SK-MEL-5 (cell line): Measurements from ENCODE around the gene CSNK2A1. TPM values are rescaled to one million over a fixed set of nuclear protein-coding genes. Genes with fewer than 3 reads are reported as not detected.
"Not testable (repeated sequence)": the region's sequence is repeated elsewhere in the genome, so short reads cannot be mapped to it uniquely, and the experiment has no call there.

Experiments used
- DNase-seq: peaks from one replicate; pipeline ENCODE4 v3.0.0-alpha.2; 2016; ENCODE audit warnings: low read depth, low spot score
- in situ Hi-C: cut with HindIII; loops from 2 replicates; pipeline ENCODE4 v1.10.0; 2016; ENCODE audit warnings: low sequenced_read_pairs, high pct_unique_total_duplicates, low pct_unique_long_range_greater_than_20kb
- polyA plus RNA-seq, 2 experiments: library from polyadenylated mRNA; depleted of rRNA; stranded (reverse); fragments of >200 nt; gene quantifications; 2 replicates each; pipeline ENCODE4 v1.2.3, GENCODE V29; 2015
- total RNA-seq: library from RNA; depleted of rRNA; stranded (reverse); fragments of >200 nt; shearing (Covaris generic); gene quantifications from 2 replicates; pipeline ENCODE4 v1.2.3, GENCODE V29; 2014; rRNA removed

Gene CSNK2A1
- total RNA-seq: 168 and 179 TPM in 2 replicates
- 157 and 159 TPM in 2 replicates for polyA plus RNA-seq (2015; cell fraction: cytosol; rRNA removed)
- polyA plus RNA-seq (2015; cell fraction: nucleus; rRNA removed): 78.6 and 79.7 TPM in 2 replicates

GRCh38 chr20:543369-544152 is at the start of gene CSNK2A1:
Gene CSNK2A1 (minus strand): TSS chr20:543790. CDS start chr20:508551, 35,239 bp downstream.
- in situ Hi-C loops: no loop called here
- DNase-seq: peak; percentile 96

DNA sequence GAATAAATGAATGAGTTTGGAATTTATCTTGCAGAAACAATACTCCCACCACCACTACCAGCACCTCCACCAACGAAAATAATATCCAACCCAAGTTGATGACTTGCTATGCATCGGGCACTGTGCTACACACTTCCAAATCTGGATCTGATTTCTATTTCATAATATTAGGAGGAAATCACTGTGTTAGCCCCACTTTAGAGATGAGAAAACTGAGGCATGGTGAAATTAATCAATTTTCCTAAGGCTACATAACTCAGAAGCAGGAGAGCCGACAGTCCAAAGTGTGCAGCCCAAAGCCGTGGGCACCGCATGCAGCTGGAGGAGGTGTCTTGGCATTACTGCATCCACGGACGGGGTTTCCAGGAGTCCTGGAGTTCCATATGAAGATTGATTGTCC is 48.9 kb upstream of the CSNK2A1 start:
- in situ Hi-C loops: no loop called here
- no peak for DNase-seq

GRCh38 chr20:591941-592340 is 48.4 kb upstream of the CSNK2A1 start:
- DNase-seq: no peak
- in situ Hi-C loops: no loop called here

DNA sequence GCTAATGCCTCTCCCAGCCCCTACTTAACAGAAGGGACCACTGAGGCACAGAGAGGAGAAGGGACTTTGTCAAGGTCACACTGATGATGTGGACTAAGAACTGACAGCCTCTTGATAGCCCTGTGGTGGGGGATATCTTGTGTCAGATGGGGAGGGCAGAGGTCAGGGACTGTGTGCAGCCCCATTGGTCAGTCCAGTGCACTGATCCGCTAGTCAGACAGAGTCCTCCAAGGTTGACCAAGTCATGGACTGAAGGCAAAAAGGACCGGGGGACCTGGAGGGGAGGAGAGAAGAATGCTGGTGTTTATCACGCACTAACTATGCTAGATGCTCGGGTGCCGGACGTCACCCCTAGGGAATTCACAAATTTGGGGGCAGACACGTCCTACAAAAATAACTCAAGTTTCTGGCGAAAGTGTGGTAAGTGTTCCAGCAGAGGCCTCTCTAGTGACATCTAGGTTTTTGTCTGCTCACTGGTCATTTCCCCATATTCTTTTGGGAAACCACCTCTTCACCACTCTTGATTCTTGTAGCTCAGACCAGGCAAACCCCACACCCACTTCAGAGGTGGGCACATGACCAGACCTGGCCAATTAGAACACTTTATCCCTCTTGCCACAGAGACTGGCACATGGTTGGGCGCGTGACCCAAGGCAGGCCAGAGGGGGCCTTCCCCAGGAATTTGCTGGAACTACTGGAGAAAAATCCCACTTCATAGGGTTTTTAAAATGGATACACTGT is 45.5 kb upstream of the CSNK2A1 start:
- peak; percentile 45 for DNase-seq
- in situ Hi-C loops: no loop called here

- DNase-seq: no peak
- in situ Hi-C loops: no loop called here
Measured at GRCh38 chr20:588476-588875, 44.9 kb upstream of the CSNK2A1 start.

- in situ Hi-C loops: no loop called here
- DNase-seq: no peak
Measured at GRCh38 chr20:584971-585301, 41.3 kb upstream of the CSNK2A1 start.

GRCh38 chr20:584161-584970 is 40.8 kb upstream of the CSNK2A1 start:
- DNase-seq: peak; percentile 28
- in situ Hi-C loops: no loop called here

DNA sequence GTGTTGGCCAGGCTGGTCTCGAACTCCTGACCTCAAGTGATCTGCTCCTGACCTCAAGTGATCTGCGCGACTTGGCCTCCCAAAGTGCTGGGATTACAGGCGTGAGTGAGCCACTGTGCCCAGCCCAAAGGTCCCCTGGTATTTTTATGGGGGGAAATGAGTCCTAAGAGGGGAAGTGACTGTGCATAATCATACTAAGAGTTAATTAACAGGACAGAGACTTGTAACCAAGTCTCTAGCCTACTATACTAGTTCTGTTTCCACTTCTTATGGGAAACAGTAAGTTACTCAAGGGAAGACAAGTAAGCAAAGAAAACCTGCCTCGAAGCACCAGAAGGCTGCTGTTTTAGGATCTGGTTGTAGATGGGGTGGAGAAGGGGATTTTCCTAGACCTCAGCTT is 38.6 kb upstream of the CSNK2A1 start:
- DNase-seq: no peak
- in situ Hi-C loops: no loop called here

- in situ Hi-C loops, DNase-seq: not testable (repeated sequence)
Measured at GRCh38 chr20:578940-579690, 35.5 kb upstream of the CSNK2A1 start.

DNA sequence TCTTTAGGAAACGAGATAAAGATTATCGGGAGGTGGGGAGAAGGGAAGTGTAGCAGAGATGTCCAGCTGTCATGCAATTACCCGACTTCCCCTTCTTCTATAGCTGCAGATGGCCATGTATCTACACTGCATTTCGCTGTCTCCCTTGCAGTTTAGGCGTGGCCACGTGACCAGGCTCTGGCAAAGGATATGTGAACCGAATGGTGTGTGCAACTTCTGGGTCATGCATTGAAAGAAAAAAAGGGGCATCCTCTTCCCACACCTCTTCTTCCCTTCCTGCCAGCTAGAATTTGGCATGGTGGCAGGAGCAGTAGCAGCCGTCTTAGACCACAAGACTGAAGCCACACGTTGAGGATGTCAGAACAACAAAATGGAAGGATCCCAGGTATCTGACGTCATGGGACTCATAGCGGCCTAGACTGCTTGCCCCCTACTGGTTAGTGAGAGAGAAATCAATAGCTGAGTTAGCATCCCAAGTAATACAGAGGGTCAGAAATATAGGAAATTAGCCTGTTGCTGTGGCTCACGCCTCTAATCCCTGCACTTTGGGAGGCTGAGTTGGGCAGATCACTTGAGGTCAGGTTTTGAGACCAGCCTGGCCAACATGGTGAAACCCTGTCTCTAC is 33.7 kb upstream of the CSNK2A1 start:
- peak; percentile 85 for DNase-seq
- in situ Hi-C loops: no loop called here

DNA sequence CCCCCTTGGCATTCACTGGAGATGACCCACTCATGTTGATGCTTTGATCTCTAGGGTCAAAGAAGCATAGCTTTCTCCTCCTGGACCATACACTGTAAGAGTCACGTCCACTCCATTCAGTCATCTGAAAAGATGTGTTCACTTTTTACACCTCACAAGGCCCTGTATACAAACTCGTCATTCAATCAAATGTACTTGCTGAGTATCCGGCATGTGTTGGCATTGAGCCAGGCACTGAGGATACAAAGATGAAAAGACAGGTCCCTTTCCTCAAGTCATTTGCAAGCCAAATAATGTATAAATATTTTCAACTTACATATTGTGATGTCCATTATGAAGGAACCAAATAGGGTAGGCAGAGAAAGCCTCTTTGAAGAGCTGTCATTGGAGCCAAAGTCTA is 32.6 kb upstream of the CSNK2A1 start:
- in situ Hi-C loops: no loop called here
- DNase-seq: no peak

DNA sequence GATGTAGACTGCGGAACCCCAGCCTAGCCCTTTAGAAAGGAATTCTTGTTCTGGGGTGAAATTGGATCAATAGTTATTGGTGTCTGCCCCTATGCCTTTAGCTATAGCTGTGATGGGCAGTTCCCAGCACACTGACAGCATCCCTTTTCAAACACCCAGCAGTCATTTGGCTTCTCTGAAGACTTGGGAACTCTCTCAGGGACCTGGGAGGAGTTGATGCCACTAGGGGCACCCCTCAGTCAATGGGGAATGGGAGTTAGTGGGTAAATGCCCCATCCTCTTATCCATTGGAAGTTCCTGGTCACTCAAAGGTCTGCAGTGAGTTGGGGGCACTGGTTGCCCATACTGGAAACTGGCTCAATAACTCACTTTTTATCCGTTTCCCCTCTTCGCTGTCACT is 31.6 kb upstream of the CSNK2A1 start:
- in situ Hi-C loops: no loop called here
- no peak for DNase-seq

- DNase-seq: no peak
- in situ Hi-C loops: no loop called here
Measured at GRCh38 chr20:574297-574942, 30.8 kb upstream of the CSNK2A1 start.

DNA sequence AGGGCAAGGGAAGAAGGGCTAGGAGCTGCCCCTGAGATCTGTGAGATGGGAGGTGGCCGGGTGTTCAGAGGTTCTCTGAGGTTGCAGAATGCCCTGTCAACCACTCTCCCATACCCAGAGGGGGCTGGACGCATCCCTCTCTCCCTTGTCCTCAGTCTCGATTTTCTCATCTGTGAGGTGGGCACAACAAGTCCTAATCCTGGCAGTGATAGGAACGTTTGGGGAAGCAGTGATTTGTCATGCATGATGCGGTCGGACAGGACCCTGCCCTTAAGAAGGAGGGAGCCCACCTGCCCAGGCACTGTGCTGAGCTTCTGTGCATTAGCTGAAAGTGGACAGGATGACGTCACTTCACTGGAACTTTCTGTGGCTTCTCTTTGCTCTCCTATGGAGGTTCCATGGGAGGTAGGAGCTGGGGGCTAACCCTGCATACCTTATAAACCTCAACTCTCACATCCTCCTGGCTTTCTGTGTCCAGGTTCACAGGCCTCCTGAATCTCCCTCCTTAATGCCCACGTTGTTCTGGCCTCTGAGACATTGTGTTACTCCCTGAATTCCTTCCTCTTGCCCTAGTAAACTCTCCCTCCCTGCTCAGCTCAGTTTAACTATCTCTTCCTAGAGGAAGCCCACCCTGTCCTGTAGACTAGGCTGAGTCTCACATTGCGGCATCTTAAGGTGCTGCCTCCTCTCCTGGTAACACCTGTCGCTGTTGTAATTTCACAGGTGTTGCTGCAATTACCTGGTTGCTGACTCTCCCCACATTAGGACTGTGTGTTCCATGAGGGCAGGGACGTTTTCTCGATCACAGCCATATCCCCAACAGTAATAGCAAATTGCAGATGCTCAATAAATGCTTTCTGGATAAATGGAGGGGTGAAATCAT is 30.1 kb upstream of the CSNK2A1 start:
- in situ Hi-C loops: no loop called here
- DNase-seq: no peak

- DNase-seq: no peak
- in situ Hi-C loops: no loop called here
Measured at GRCh38 chr20:572727-573126, 29.1 kb upstream of the CSNK2A1 start.
